NCI-H1417 treated with DMSO at 0.1 percent for 48 hours (cell line): Measurements from ENCODE around the gene TPP1.

Experiments used
- DNase-seq: peaks from one replicate; lab custom pipeline; 2025; lab: John Stamatoyannopoulos, UW

TPP1 gene

DNA sequence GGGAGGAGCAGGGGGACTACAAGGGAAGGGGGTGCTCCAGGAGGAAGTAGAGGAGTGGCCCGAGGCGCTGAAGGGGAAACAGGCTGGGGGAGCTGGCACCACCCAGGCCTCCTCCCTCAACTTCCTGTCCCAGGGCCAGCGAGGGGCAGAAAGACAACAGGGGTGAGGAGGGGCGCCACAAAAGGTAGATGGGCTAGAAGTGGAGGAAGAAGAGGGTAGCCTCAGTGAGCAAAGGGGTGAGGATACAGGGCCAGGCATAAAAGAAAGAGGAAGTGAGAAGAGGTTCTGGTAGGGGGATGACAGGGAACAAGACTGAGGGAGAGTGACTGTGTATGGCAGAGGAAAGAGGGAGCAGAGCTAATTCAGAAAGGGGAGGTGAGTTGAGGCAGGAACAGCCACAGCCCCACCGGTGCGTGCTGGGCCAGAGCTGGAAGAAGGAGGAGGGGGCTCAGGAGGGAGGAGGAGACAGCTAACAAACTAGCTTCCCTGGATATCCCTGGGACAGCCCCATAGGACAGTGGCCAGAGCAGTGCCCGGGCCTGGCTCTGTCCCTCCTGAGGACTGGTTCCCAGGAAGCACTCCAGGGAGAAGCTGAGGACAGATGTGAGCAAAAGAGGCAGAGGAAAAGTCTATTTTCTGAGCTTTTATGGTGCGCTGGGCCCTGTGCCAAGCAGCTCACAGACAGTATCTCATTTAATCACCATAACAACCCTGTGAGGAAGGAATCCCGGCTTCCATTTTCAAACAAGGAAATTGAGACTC lies 27.9 kb upstream of the TPP1 start:
- DNase-seq, result no peak

- DNase-seq, result no peak
These were observed 27.3 kb upstream of the TPP1 start for GRCh38 chr11:6646576-6646917.

DNA sequence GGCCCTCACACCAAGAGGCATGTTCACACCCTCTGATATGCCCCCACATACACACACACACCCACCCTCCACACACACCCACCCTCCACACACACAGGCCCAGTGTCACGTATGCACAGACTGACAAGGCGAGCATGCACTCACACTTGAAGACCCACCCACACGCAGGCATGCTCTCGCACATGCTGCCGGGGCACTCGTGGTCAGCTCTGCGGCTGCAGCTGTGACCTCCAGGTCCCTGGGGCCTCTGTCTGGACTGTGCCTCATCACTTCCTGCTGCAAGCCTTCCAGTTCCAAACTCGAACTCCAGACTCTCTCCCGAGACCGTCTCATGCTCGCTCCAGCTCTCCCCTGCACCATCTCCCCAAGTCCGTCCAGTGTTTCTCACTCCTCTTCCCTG lies 26.8 kb upstream of the TPP1 start:
- DNase-seq, result no peak

- no peak for DNase-seq
These were observed 23.7 kb upstream of the TPP1 start for GRCh38 chr11:6642957-6643356.

- no peak for DNase-seq
These were observed 21.9 kb upstream of the TPP1 start for GRCh38 chr11:6640985-6641701.

DNA sequence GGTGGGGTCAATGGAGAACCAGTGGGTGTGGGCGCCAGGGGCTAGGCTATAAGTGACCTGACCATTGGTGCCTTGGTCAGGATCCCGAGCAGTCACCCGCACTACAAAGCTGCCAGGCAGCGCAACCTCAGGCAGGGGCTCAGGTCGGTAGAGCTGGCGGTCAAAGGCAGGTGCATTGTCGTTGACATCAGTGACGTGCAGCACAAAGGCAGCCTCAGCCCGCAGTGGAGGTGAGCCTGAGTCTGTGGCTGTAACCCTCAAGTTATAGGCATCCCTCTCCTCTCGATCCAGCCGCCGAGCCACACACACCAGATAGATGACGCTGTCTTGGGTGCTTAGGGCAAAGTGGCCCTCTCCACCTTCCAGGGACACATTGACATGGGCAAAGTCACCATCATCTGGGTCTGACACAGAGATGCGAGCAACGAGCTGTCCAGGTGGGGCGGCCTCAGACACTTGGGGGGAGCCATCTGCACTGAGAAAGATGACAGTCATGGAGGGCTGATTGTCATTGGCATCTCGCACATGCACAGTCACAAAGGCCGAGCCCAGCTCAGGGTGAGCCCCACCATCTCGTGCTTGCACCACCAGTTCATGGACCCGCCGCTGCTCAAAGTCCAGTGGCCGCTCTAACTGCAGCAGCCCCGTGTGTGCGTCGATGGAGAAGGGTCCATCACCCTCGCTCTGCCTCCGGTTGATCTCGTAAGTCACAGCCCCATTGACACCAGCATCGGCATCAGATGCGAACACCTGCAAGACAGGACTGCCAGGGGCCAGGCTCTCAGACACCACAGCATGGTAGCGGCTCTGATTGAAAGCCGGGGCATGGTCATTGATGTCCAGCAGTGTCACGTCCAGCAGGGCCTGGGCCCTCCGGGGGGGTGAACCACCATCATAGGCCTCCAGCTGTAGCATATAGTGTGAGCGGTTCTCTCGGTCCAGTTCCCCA lies 21.1 kb upstream of the TPP1 start:
- no peak for DNase-seq

DNA sequence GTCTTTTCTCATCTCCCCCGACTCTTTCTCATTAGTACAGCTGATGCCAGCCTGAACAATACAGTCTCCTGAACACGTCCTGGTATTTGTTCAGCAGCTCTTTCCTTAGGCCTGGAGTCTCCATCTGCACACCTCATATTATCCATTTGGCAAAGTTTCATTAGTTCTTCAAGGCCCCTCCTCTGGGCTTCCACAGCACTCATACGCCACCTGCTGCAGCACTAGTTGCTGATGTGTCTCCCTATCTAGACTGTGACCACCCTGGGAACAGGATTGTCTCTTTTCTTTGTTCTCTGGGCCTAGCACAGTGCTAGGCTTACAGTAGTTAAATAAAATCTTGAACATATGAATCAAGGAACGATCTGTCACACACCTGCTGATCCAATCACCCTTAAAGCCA lies 19.2 kb upstream of the TPP1 start:
- DNase-seq, result no peak

- DNase-seq, result no peak
These were observed 18.6 kb upstream of the TPP1 start for GRCh38 chr11:6637871-6638270.

GRCh38 chr11:6636480-6636879 lies 17.3 kb upstream of the TPP1 start:
- no peak for DNase-seq

DNA sequence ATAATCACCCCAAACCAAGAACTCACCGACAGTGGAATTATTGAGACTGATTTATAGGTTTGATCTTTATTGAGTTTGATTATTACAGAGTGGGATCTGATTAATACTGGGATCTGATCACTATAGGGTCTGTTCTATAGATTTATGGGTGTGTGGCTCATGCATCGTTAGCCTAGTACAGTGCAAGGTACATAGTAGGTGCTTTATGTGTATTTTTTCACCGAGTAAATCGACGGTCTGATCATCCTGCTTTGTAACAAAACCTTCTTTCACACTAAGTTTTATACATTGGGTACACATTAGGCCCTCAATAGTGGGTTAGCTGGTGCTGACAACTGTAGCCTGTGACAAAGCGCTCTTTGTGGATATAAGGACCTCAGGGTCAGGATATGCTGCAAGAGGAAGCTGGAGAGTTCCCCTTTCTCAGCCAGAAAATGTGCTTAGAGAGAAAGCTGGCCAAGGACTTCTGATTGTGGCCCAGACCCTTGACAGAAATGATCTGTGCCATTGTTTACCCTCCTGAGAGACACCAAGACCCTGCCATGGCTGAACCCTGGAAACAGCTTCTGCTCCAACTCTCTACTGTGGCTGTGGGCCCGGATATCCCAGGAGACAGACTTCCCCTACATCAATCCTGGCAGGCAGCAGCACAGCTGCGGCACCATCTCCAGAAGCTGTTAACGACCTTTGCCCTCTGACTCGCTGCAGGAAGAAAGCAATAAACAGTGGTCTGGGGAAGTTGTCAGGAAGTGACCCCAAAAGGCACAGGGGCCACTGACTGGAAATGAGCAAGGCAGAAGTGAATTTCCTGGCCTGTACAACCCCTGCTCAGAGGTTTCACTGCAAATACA lies 16.1 kb upstream of the TPP1 start:
- no peak for DNase-seq

DNA sequence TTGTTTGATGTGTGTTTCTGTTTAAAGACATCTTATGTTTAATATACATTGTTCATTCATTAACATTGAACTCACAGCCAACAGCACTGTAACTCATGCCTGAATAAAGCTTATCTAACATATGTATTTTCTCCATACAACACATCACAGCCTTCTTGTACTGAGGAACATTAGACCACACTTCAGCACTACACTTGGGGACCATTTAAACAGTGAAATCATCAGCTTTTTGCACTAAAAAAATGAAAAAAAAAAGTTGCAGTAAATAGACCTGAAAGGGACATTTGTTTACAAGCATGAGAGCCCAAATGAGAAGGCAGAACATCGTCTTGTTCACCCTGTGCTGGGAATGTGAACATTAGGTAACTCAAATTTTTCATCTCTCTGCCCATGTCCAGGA lies 15.3 kb upstream of the TPP1 start:
- DNase-seq, result no peak

DNA sequence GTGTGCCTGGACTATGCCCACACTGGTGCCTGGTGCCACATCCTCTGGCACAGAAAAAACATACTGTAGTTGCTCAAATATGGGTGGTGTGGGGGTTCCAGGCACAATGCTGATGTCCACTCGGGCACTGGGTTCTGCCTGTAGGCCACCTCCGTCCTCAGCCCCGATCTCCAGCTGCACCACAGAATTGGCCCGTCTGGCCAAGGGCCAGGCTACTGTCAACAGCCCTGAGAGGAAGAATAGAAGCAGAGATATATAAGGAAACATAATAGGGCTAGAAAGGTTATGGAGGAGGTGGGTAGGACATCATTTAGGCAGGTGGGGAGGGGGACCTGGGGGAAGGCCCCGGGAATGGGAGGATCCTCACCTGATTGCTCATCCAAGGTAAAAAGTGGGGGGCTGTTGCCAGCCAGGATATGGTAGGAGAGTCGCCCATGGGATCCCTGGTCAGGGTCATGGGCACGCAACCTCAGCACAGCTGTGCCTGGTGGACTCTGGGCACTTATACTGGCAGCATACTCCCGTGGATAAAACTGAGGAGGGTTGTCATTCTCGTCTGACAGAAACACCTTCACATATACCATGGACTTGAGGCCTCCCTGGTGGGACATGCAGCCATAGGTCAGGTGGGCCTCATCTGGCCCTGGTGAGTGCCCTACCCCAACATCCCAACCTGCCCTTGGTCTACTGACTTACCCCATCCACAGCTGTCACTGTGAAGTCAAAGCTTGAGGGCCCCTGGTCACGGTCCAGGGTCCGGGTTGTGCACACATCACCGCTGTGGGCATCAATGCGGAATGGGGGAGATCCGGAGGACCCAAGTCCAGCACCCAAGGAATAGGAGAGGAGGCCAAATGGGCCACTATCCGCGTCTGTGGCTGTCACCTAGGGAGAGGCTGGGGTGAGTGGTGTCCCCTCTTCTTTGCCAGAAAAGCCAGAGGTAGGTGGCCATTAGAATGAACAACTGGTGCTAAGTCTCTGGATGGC lies 14.5 kb upstream of the TPP1 start:
- DNase-seq, result no peak

DNA sequence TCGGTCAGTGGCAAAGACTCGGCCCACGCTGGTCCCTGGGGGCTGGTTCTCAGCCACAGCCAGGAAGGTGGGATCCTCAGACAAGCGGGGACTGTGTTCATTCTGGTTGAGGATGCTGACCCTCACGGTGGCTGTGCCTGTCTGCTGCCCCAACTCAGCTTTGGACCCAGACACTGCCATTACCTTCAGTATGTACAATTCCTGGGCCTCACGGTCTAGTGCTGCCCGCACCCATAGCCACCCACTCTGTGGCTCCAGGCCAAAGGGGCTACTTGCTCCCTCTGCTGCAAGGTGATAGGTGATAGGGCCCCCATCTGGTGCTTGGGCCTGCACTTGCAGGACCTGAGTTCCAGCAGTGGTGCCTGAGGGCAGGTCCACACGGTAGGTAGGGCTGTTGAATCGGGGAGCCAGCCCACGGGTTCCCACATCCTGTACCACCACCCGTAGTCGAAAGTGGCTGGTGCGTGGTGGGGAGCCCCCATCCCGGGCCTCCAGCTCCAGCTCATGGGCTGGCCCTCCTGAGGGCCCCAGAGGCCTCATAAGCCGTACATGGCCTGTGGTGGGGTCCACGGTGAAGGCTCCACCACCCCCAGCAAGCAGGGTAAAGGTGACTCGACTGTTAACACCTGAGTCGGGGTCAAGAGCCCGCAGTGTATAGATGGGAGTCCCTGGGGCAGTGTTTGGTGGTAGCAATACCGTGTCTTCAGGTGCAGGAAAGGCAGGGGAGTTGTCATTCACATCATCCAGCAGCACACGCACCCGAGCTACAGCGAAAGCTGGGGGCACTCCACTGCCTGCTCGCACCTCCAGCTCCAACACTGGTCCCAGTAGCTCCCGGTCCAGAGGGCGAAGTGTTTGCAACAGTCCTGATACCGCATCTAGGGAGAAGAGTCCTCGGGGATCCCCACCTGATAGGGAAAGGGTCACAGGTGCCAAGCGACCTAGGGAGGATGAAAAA lies 13.2 kb upstream of the TPP1 start:
- no peak for DNase-seq

GRCh38 chr11:6631361-6631890 lies 12.2 kb upstream of the TPP1 start:
- no peak for DNase-seq

GRCh38 chr11:6630632-6631291 lies 11.5 kb upstream of the TPP1 start:
- no peak for DNase-seq

DNA sequence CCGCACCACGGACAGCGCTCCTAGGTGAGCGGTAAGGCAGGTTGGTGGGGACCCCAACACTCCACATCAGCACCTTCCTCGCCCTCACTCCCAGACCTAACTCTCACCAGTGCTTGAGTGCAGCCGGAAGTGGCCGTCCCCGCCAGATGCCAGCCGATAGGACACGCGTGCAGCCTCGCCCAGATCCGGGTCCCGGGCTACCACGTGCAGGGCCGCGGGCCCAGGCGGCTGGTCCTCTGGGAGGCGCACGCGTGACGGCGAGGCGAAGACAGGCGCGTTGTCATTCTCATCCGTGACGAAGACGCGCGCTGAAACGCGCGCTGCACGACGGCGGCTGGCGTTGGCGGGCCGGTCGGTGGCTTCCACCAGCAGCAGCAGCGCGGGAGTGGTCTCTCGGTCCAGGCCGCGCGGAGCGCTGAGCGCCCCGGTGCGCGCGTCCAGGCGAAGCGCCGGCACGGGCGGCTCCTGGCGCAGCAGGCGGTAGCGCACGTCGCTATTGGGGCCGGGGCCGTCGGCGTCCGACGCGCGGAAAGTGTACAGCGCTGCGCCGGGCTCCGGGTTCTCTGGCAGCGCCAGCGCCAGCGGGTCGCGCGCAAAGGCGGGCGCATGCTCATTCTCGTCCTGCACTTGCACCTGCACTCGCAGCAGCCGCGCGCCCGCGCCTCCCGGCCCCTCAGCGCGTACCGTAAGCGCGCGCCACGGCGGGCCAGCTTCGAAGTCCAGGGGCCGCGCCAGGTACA lies 10.8 kb upstream of the TPP1 start:
- DNase-seq, result no peak

- no peak for DNase-seq
These were observed 10.3 kb upstream of the TPP1 start for GRCh38 chr11:6629573-6629891.

DNA sequence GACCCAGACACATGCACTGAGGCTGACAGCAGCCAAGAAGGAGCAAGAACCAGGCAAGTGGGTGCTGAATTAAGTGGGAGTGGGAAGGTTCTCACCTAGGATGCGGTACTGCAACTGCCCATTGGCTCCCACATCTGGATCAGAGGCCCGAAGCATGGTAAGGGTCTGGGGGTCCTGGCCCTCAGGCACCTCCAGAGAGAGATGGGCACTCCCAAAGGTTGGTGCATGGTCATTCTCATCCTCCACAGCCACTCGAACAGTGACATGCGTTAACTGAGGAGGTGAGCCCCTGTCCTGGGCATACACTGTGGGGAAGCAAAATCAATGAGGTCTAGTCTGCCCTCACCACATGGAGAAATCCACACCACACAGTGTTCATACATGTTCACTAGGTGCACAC lies 9.3 kb upstream of the TPP1 start:
- DNase-seq, result no peak
